ENCODE data around the gene KSR1.

GRCh38 chr17:27496005-27496404 is 39.8 kb downstream of the KSR1 start:
- TF ChIP-seq, protein P1, sequence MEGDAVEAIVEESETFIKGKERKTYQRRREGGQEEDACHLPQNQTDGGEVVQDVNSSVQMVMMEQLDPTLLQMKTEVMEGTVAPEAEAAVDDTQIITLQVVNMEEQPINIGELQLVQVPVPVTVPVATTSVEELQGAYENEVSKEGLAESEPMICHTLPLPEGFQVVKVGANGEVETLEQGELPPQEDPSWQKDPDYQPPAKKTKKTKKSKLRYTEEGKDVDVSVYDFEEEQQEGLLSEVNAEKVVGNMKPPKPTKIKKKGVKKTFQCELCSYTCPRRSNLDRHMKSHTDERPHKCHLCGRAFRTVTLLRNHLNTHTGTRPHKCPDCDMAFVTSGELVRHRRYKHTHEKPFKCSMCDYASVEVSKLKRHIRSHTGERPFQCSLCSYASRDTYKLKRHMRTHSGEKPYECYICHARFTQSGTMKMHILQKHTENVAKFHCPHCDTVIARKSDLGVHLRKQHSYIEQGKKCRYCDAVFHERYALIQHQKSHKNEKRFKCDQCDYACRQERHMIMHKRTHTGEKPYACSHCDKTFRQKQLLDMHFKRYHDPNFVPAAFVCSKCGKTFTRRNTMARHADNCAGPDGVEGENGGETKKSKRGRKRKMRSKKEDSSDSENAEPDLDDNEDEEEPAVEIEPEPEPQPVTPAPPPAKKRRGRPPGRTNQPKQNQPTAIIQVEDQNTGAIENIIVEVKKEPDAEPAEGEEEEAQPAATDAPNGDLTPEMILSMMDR (IDR thresholded peaks at IDR 0.05), result no peak
- TF ChIP-seq POLR2A (IDR thresholded peaks at IDR 0.05), result no peak

Measured in upper lobe of left lung (tissue), 4 donors.